GM12878 (cell line): ENCODE data around the gene EYS. TPM values are rescaled to one million over a fixed set of nuclear protein-coding genes. Genes with fewer than 3 reads are reported as not detected.

ENCODE experiments used
- ATAC-seq: fragments of 200-7000 bp; cut with Tn5 transposase; 3 replicates; pipeline ENCODE4 v1.9.1; 2020; ENCODE audit warnings: mild to moderate bottlenecking, moderate library complexity
- BruUV-seq: library from RNA; stranded (reverse); fragments of 400-500 nt; replicated peaks from 2 replicates; lab custom pipeline; 2021; lab: Mats Ljungman, UMichigan
- CTCF ChIA-PET: fragments of 300-600 bp; sonication (Branson Sonifier 250); formaldehyde crosslinking; extraction: SDS; loops from one replicate; lab custom pipeline; 2021; ENCODE audit warnings: inconsistent platforms; lab: Yijun Ruan, JAX
- POLR2A ChIA-PET: fragments of 350-600 bp; formaldehyde crosslinking; extraction: SDS; loops from one replicate; lab custom pipeline; 2021; ENCODE audit warnings: inconsistent platforms; lab: Charles Lee
- RAD21 ChIA-PET: fragments of 300-600 bp; sonication (Branson Sonifier 250); formaldehyde crosslinking; loops from one replicate; lab custom pipeline; 2023; ENCODE audit warnings: antibody characterized with exemption; ENCODE audit not compliant: unreplicated experiment; lab: Charles Lee
- SMC1A ChIA-PET: fragments of 300-600 bp; sonication (Branson Sonifier 250); formaldehyde crosslinking; loops from one replicate; lab custom pipeline; 2023; ENCODE audit not compliant: unreplicated experiment, uncharacterized antibody; lab: Charles Lee
- DNase-seq: peaks from one replicate; pipeline ENCODE4 v3.0.0-alpha.2; 2011; ENCODE audit warnings: low read depth, low spot score
- FAIRE-seq: peaks from 3 replicates; lab custom pipeline; 2011; peaks lifted over from hg19 to GRCh38; lab: Jason Lieb, UNC
- H2AFZ ChIP-seq: 2 replicates; pipeline ENCODE4 v1.6.0; 2011; ENCODE audit warnings: low read depth, low read length, control low read depth; ENCODE audit not compliant: control insufficient read depth
- H3K27ac ChIP-seq: 2 replicates; pipeline ENCODE4 v1.5.1; 2011; ENCODE audit warnings: control low read depth; ENCODE audit not compliant: control insufficient read depth, insufficient read depth
- H3K27me3 ChIP-seq, 2 experiments: replicated peaks in 1 of 2; 2 replicates each; pipeline versions ENCODE4 v1.6.0 to v1.6.1; 2011; ENCODE audit warnings: low read length in 1 of 2; ENCODE audit not compliant: control insufficient read depth in 2 of 2, insufficient read depth in 2 of 2
- H3K36me3 ChIP-seq, 2 experiments: 2 replicates each; pipeline ENCODE4 v1.5.1; 2011; ENCODE audit warnings: low read length in 1 of 2; ENCODE audit not compliant: control insufficient read depth in 2 of 2, insufficient read depth in 2 of 2
- H3K4me1 ChIP-seq: 2 replicates; pipeline ENCODE4 v1.6.1; 2011; ENCODE audit warnings: mild to moderate bottlenecking, low read length, moderate library complexity, mixed read lengths; ENCODE audit not compliant: control insufficient read depth, insufficient read depth
- H3K4me2 ChIP-seq: 2 replicates; pipeline ENCODE4 v1.6.0; 2011; ENCODE audit warnings: control low read depth; ENCODE audit not compliant: control insufficient read depth, insufficient read depth
- H3K4me3 ChIP-seq: fragments of 200-600 bp; sonication (generic); 2 replicates; pipeline ENCODE4 v1.5.1; 2016
- H3K79me2 ChIP-seq: 2 replicates; pipeline ENCODE4 v1.6.0; 2011; ENCODE audit warnings: low read length; ENCODE audit not compliant: control insufficient read depth, insufficient read depth
- H3K9ac ChIP-seq: 2 replicates; pipeline ENCODE4 v1.8.0; 2011; ENCODE audit warnings: low read length, control low read depth, mixed read lengths; ENCODE audit not compliant: control insufficient read depth, insufficient read depth
- H3K9me3 ChIP-seq: replicated peaks from 3 replicates; pipeline ENCODE4 v1.5.1; 2011; ENCODE audit warnings: mild to moderate bottlenecking, low read length; ENCODE audit not compliant: control insufficient read depth, insufficient read depth
- H4K20me1 ChIP-seq: 2 replicates; pipeline ENCODE4 v1.6.0; 2011; ENCODE audit not compliant: control insufficient read depth, insufficient read depth
- BRCA1 ChIP-seq: IDR thresholded peaks from 2 replicates; pipeline ENCODE4 v1.6.1; 2011; ENCODE audit warnings: low read depth, low read length, improper control_type of control experiment
- CBFB ChIP-seq: IDR thresholded peaks from 2 replicates; pipeline ENCODE4 v1.6.1; 2016; ENCODE audit warnings: antibody characterized with exemption, low read depth
- CREM ChIP-seq: IDR thresholded peaks from 2 replicates; pipeline ENCODE4 v1.6.1; 2014; ENCODE audit warnings: antibody characterized with exemption, low read depth
- ELK1 ChIP-seq: IDR thresholded peaks from 2 replicates; pipeline ENCODE4 v1.6.1; 2012; ENCODE audit warnings: low read depth, low read length, improper control_type of control experiment
- EZH2 ChIP-seq: IDR thresholded peaks from 2 replicates; pipeline ENCODE4 v1.6.1; 2012; ENCODE audit warnings: low read depth, mild to moderate bottlenecking, control low read depth, inconsistent platforms, low read length, borderline replicate concordance; ENCODE audit not compliant: control insufficient read depth
- FOXK2 ChIP-seq: fragments of 450-650 bp; IDR thresholded peaks from 2 replicates; pipeline ENCODE4 v1.6.1; 2017; ENCODE audit warnings: mild to moderate bottlenecking, moderate library complexity
- IRF3 ChIP-seq: fragments of 450-650 bp; IDR thresholded peaks from 2 replicates; pipeline ENCODE4 v1.6.1; 2014; ENCODE audit warnings: mild to moderate bottlenecking
- JUNB ChIP-seq: IDR thresholded peaks from 2 replicates; pipeline ENCODE4 v1.6.1; 2016; ENCODE audit warnings: antibody characterized with exemption, mild to moderate bottlenecking
- NFXL1 ChIP-seq: fragments of 450-650 bp; IDR thresholded peaks from 2 replicates; pipeline ENCODE4 v1.6.1; 2017; ENCODE audit warnings: antibody characterized with exemption, mild to moderate bottlenecking, borderline replicate concordance
- NR2C2 ChIP-seq: IDR thresholded peaks from 2 replicates; pipeline ENCODE4 v1.6.1; 2011; ENCODE audit warnings: borderline replicate concordance, low read depth; ENCODE audit not compliant: control insufficient read depth, insufficient read length
- PBX3 ChIP-seq: IDR thresholded peaks from 2 replicates; pipeline ENCODE4 v1.6.1; 2011; ENCODE audit warnings: mild to moderate bottlenecking, low read depth, low read length, moderate library complexity; ENCODE audit not compliant: insufficient replicate concordance
- PML ChIP-seq: IDR thresholded peaks from 2 replicates; pipeline ENCODE4 v1.6.1; 2012; ENCODE audit warnings: low read length, inconsistent platforms
- REST ChIP-seq: IDR thresholded peaks from 2 replicates; pipeline ENCODE4 v1.6.1; 2012; ENCODE audit warnings: mild to moderate bottlenecking, low read depth, low read length
- ZNF274 ChIP-seq: IDR thresholded peaks from one replicate; pipeline ENCODE4 v1.8.0; 2011; ENCODE audit not compliant: insufficient read length, insufficient read depth
- WGBS: methylation state at CpG from one replicate; pipeline ENCODE4 v1.1.6; 2016; ENCODE audit warnings: low lambda C conversion rate; ENCODE audit not compliant: insufficient replicate concordance, insufficient coverage; ENCODE audit errors: missing lambda C conversion rate; 5-methylcytosine and 5-hydroxymethylcytosine counted together
- in situ Hi-C: fragments of 300-500 bp; cut with MboI; formaldehyde crosslinking; loops from 9 replicates; pipeline ENCODE4 v1.14.3; 2018; ENCODE audit warnings: mixed read lengths
- intact Hi-C: fragments of 100-400 bp; cut with micrococcal nuclease; formaldehyde crosslinking; loops from one replicate; pipeline ENCODE4 v1.14.2; 2022; ENCODE audit not compliant: unreplicated experiment
- polyA plus RNA-seq, 11 experiments: library from polyadenylated mRNA; depleted of rRNA in 4 of 11; unstranded in 6 of 11; stranded (reverse) in 5 of 11; fragments of >200 nt; fragmentation: Nextera tagmentation in 4 of 11; fragmentation: Illumina TruSeq in 1 of 11; extraction: Ambion mirVana in 4 of 11; extraction: Trizol in 1 of 11; gene quantifications; 1 replicate in 1 of 11; 2 replicates in 10 of 11; pipeline versions ENCODE4 v1.2.1 to v1.2.3, GENCODE V29; 2011 to 2016; ENCODE audit warnings: inconsistent platforms in 2 of 11, missing spikeins in 2 of 11, low read depth in 1 of 11
- total RNA-seq, 4 experiments: library from RNA; depleted of rRNA in 3 of 4; stranded (reverse); fragments of >200 nt in 3 of 4; fragmentation: Illumina TruSeq in 1 of 4; extraction: Trizol in 1 of 4; gene quantifications; 2 replicates each; pipeline versions ENCODE4 v1.2.1 to v1.2.3, GENCODE V29; 2013 to 2021
- TF ChIP-seq, protein P1 (sequence below): fragments of 450-650 bp; IDR thresholded peaks from 2 replicates; pipeline ENCODE4 v1.6.1; 2017; ENCODE audit warnings: mild to moderate bottlenecking, moderate library complexity

EYS gene
- total and polyA plus RNA-seq, 10 of the 15 experiments (the other 5 are each of a cell fraction or from before 2014, with no cell fraction given), result under 0.01 to 0.14 (median 0.02) TPM; not detected in 1

- in situ Hi-C loops, result no loop called here
- RAD21 ChIA-PET, result no interaction called here
- no peak for DNase-seq
- BruUV-seq, result no TSS peak
- no peak overlapping the region for H3K9ac ChIP-seq
- no peak for ATAC-seq
- H3K27me3 ChIP-seq, result no peaks in the 10 kb centered on the region
- FAIRE-seq, result no peak
- SMC1A ChIA-PET, result no interaction called here
- H3K79me2 ChIP-seq, result no peaks in the 10 kb centered on the region
- no peaks in the 10 kb centered on the region for H3K4me1 ChIP-seq
- H3K4me2 ChIP-seq, result no peak overlapping the region
- no peaks in the 10 kb centered on the region for H3K9me3 ChIP-seq
- intact Hi-C loops, result no loop called here
- H2AFZ ChIP-seq, result no peak overlapping the region
- CTCF ChIA-PET, result no interaction called here
- H3K36me3 ChIP-seq, result no peaks in the 10 kb centered on the region
- H4K20me1 ChIP-seq, result no peaks in the 10 kb centered on the region
- no peak overlapping the region for H3K27ac ChIP-seq
- no peak overlapping the region for H3K4me3 ChIP-seq
- WGBS, result 10% methylated on average over 2 of the region's 2 CpGs
- POLR2A ChIA-PET, result no interaction called here
- TF ChIP-seq PBX3 (no peak), CBFB (no peak), REST (no peak), PML (no peak), BRCA1 (no peak), FOXK2 (no peak), ZNF274 (no peak), CREM (no peak), JUNB (no peak), ELK1 (no peak), NR2C2 (no peak), NFXL1 (no peak), EZH2 (no peak), IRF3 (no peak)
- TF ChIP-seq, protein P1, sequence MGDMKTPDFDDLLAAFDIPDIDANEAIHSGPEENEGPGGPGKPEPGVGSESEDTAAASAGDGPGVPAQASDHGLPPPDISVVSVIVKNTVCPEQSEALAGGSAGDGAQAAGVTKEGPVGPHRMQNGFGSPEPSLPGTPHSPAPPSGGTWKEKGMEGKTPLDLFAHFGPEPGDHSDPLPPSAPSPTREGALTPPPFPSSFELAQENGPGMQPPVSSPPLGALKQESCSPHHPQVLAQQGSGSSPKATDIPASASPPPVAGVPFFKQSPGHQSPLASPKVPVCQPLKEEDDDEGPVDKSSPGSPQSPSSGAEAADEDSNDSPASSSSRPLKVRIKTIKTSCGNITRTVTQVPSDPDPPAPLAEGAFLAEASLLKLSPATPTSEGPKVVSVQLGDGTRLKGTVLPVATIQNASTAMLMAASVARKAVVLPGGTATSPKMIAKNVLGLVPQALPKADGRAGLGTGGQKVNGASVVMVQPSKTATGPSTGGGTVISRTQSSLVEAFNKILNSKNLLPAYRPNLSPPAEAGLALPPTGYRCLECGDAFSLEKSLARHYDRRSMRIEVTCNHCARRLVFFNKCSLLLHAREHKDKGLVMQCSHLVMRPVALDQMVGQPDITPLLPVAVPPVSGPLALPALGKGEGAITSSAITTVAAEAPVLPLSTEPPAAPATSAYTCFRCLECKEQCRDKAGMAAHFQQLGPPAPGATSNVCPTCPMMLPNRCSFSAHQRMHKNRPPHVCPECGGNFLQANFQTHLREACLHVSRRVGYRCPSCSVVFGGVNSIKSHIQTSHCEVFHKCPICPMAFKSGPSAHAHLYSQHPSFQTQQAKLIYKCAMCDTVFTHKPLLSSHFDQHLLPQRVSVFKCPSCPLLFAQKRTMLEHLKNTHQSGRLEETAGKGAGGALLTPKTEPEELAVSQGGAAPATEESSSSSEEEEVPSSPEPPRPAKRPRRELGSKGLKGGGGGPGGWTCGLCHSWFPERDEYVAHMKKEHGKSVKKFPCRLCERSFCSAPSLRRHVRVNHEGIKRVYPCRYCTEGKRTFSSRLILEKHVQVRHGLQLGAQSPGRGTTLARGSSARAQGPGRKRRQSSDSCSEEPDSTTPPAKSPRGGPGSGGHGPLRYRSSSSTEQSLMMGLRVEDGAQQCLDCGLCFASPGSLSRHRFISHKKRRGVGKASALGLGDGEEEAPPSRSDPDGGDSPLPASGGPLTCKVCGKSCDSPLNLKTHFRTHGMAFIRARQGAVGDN, result no peak
Observed at GRCh38 chr6:64383277-64383676, 1323.7 kb downstream of the EYS start.
